HFFc6 (cell line): Measurements from ENCODE around the gene SLC25A44. TPM values are rescaled to one million over a fixed set of nuclear protein-coding genes. Genes with fewer than 3 reads are reported as not detected.
A peak's percentile ranks its signal among the peaks of the same experiment; 100 is the strongest.

Source experiments
- DNase-seq: peaks from one replicate; pipeline ENCODE4 v3.0.0-alpha.2; 2018
- H3K27ac Mint-ChIP-seq: 2 replicates; pipeline ENCODE4 v1.8.0; 2020; ENCODE audit warnings: mild to moderate bottlenecking, mixed read lengths
- H3K27me3 Mint-ChIP-seq: 2 replicates; pipeline ENCODE4 v1.8.0; 2021; ENCODE audit warnings: mild to moderate bottlenecking, moderate library complexity, mixed read lengths; ENCODE audit not compliant: insufficient read depth
- H3K36me3 Mint-ChIP-seq: 2 replicates; pipeline ENCODE4 v1.8.0; 2021; ENCODE audit warnings: low read depth, mixed read lengths
- H3K4me1 Mint-ChIP-seq: 2 replicates; pipeline ENCODE4 v1.8.0; 2020; ENCODE audit warnings: low read depth, mixed read lengths
- H3K4me3 Mint-ChIP-seq: 2 replicates; pipeline ENCODE4 v1.8.0; 2020; ENCODE audit warnings: mild to moderate bottlenecking, moderate library complexity, mixed read lengths
- H3K9me3 Mint-ChIP-seq: 2 replicates; pipeline ENCODE4 v1.8.0; 2020; ENCODE audit warnings: mild to moderate bottlenecking, mixed read lengths
- total RNA-seq, 6 experiments: library from RNA; stranded (reverse); fragmentation: NEBNext Ultra II Directional; extraction: Animal tissue kit (Norgen Biotek cat#: 25700); gene quantifications; 2 replicates in 1 of 6; 3 replicates in 5 of 6; pipeline ENCODE4 v1.2.3, GENCODE V29; 2021
- TF ChIP-seq, protein P1 (sequence below): fragments of 200-600 bp; sonication (generic); IDR thresholded peaks from 2 replicates; pipeline ENCODE4 v1.5.0; 2021; ENCODE audit warnings: antibody characterized with exemption, mild to moderate bottlenecking

Gene SLC25A44
- total RNA-seq, 6 experiments from 2014 or later, result 19.6 to 25.2 (median 23.4) TPM

DNA sequence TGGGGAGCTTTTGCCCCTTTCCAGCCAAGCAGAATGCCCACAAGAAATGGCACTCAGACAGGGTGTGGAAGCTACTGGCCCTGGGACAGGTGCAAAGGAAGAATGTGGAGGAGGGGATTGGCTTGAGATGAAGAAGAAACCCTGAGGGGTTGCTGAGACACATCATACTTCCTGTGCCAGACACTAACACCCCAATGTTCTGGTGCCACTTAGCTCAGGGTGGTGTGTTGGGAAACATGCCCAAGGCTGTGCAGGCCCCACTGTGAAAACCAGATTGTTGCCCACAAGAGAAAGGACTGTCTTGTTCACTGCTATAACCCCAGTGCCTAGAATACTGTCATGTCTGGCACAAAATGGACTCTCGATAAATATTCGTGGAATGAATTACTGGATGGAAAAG lies 63.8 kb downstream of the SLC25A44 start:
- DNase-seq, result no peak
- Mint-ChIP-seq H3K4me3 (no peak overlapping the region), H3K9me3 (no peaks in the 10 kb centered on the region), H3K27ac (no peak overlapping the region), H3K27me3 (peaks cover 4% of the 10 kb centered on the region), H3K36me3 (peaks cover 60% of the 10 kb centered on the region), H3K4me1 (peaks cover 21% of the 10 kb centered on the region)
- TF ChIP-seq, protein P1, sequence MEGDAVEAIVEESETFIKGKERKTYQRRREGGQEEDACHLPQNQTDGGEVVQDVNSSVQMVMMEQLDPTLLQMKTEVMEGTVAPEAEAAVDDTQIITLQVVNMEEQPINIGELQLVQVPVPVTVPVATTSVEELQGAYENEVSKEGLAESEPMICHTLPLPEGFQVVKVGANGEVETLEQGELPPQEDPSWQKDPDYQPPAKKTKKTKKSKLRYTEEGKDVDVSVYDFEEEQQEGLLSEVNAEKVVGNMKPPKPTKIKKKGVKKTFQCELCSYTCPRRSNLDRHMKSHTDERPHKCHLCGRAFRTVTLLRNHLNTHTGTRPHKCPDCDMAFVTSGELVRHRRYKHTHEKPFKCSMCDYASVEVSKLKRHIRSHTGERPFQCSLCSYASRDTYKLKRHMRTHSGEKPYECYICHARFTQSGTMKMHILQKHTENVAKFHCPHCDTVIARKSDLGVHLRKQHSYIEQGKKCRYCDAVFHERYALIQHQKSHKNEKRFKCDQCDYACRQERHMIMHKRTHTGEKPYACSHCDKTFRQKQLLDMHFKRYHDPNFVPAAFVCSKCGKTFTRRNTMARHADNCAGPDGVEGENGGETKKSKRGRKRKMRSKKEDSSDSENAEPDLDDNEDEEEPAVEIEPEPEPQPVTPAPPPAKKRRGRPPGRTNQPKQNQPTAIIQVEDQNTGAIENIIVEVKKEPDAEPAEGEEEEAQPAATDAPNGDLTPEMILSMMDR, result no peak

DNA sequence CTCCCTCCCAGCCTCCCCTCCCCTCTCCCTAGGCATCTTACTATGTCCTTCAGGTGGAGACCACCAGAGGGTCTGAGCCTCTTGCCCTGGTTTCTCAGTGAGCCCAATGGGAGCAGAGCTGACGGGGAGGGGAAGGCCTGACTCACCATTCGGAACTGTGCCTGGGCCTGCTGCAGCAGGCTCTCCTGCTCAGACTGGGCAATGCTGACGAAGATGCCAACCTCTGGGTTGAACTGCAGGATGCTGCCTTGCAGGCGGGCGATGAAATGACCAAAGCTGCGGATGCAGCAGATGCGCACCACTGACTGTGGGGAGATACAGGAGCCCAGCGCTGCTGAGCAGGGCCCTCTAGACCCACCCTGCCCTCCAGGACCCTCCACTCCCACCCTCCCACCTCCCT lies 65.0 kb downstream of the SLC25A44 start:
- peaks cover 33% of the 10 kb centered on the region for H3K4me1 Mint-ChIP-seq
- TF ChIP-seq, protein P1, result no peak
- peaks cover 2% of the 10 kb centered on the region for H3K27me3 Mint-ChIP-seq
- H3K4me3 Mint-ChIP-seq, result no peak overlapping the region
- DNase-seq, result no peak
- H3K9me3 Mint-ChIP-seq, result no peaks in the 10 kb centered on the region
- peaks cover 58% of the 10 kb centered on the region for H3K36me3 Mint-ChIP-seq
- H3K27ac Mint-ChIP-seq, result no peak overlapping the region

DNA sequence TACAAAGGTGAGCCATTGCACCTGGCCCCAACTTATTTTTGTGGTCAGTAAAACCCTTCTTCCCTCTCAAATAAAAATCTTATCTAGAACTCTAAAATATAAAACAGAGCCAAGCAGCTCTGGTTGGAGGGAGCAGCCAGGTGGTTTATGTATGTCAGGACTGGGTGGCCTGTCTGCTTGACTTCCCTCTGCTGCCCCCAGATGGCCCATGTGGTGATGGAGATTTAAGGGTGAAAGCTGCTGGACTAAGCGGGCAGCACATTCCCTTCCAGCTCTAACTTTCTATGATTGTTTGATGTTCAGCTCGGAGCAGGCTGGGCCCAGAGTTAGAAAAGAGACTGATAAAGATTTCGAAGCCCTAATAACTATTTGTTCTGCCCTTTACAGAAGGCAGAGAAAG lies 65.9 kb downstream of the SLC25A44 start:
- TF ChIP-seq, protein P1, result peak; percentile 36
- Mint-ChIP-seq H3K4me1 (peaks cover 40% of the 10 kb centered on the region), H3K27me3 (peaks cover 2% of the 10 kb centered on the region), H3K4me3 (no peak overlapping the region), H3K27ac (peak overlapping the region; percentile 40; the same call in 1 of the 2 replicates), H3K9me3 (no peaks in the 10 kb centered on the region), H3K36me3 (peaks cover 60% of the 10 kb centered on the region)
- DNase-seq, result no peak

DNA sequence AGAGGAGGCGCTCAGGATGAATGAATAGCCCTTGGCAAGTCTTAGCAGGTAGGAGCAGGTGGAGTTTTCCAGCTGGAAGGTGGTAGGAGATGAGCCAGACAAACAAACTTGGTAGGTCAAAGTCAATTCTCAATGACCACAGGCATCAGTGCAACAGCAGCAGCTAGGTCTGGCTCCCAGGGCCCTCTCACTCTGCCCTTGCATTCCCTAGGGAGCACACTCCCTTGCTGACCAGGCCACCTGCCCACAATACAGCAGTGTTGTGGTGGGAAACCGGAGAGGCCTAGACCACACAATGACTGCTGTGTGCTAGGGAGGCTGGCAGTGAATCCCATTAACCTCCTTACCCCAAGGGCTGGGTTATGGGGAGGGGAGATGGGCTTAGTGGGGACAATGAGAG lies 67.0 kb downstream of the SLC25A44 start:
- Mint-ChIP-seq H3K4me3 (no peak overlapping the region), H3K36me3 (peaks cover 67% of the 10 kb centered on the region), H3K27me3 (peaks cover 2% of the 10 kb centered on the region), H3K27ac (peak overlapping the region; percentile 81), H3K9me3 (no peaks in the 10 kb centered on the region), H3K4me1 (peaks cover 40% of the 10 kb centered on the region)
- TF ChIP-seq, protein P1, result no peak
- no peak for DNase-seq

Other genes with a start within 250 kb of the SLC25A44 start
- gene ARHGEF2, start 215.6 kb upstream of the SLC25A44 start, total RNA-seq, result 10 to 100 TPM; 82.0 to 94.6 (median 83.9) TPM
- 100 to 1,000 TPM; 341 to 419 (median 374) TPM for gene SSR2, start 173.2 kb upstream of the SLC25A44 start, total RNA-seq
- 10 to 100 TPM; 31.6 to 36.0 (median 32.9) TPM for gene UBQLN4, start 140.3 kb upstream of the SLC25A44 start, total RNA-seq
- 10 to 100 TPM; 48.5 to 73.6 (median 62.5) TPM for gene LAMTOR2, start 139.3 kb upstream of the SLC25A44 start, total RNA-seq
- gene RAB25, start 132.9 kb upstream of the SLC25A44 start, total RNA-seq, result not detected
- 1 to 10 TPM; 1.4 to 3.1 (median 2.2) TPM for gene MEX3A, start 111.6 kb upstream of the SLC25A44 start, total RNA-seq
- gene LMNA, start 79.4 kb upstream of the SLC25A44 start, total RNA-seq, result 1,000 to 10,000 TPM; 1,238 to 1,664 (median 1,535) TPM
- gene SEMA4A, start 40.5 kb upstream of the SLC25A44 start, total RNA-seq, result 1 to 10 TPM in 2 of 6 experiments, under 1 TPM in 4; 0.71 to 1.1 (median 0.83) TPM
- 10 to 100 TPM; 32.7 to 41.0 (median 39.5) TPM for gene PMF1, start 18.9 kb downstream of the SLC25A44 start, total RNA-seq
- under 1 TPM in 2 of 6 experiments, not detected in 4; 0.40 to 0.62 TPM for gene BGLAP, start 48.1 kb downstream of the SLC25A44 start, total RNA-seq
- gene PAQR6, start 54.0 kb downstream of the SLC25A44 start, total RNA-seq, result under 1 TPM; 0.45 to 0.65 (median 0.52) TPM
- gene SMG5, start 88.7 kb downstream of the SLC25A44 start, total RNA-seq, result 10 to 100 TPM; 46.8 to 56.5 (median 50.6) TPM
- 1 to 10 TPM; 2.0 to 2.7 (median 2.1) TPM for gene TMEM79, start 90.2 kb downstream of the SLC25A44 start, total RNA-seq
- gene GLMP, start 101.6 kb downstream of the SLC25A44 start, total RNA-seq, result 10 to 100 TPM; 50.8 to 91.8 (median 87.4) TPM
- not detected for gene VHLL, start 105.2 kb downstream of the SLC25A44 start, total RNA-seq
- 100 to 1,000 TPM; 306 to 382 (median 317) TPM for gene CCT3, start 144.2 kb downstream of the SLC25A44 start, total RNA-seq
- gene TSACC, start 144.4 kb downstream of the SLC25A44 start, total RNA-seq, result under 1 TPM; 0.48 to 0.99 (median 0.70) TPM
- gene RHBG, start 175.1 kb downstream of the SLC25A44 start, total RNA-seq, result not detected